Hepatocyte (in vitro differentiated cells): ENCODE results near the gene CDC34. TPM values are rescaled to one million over a fixed set of nuclear protein-coding genes. Genes with fewer than 3 reads are reported as not detected.

ENCODE experiments used
- DNase-seq: peaks from one replicate; pipeline ENCODE4 v3.0.0-alpha.2; 2016; ENCODE audit warnings: low spot score
- H2AFZ ChIP-seq: fragments of 200-600 bp; sonication (generic); 2 replicates; pipeline ENCODE4 v1.6.0; 2016; ENCODE audit warnings: antibody characterized with exemption, mild to moderate bottlenecking
- H3K27ac ChIP-seq: fragments of 200-600 bp; sonication (generic); 2 replicates; pipeline ENCODE4 v1.5.1; 2016; ENCODE audit warnings: mild to moderate bottlenecking
- H3K27me3 ChIP-seq: fragments of 200-600 bp; sonication (generic); 2 replicates; pipeline ENCODE4 v1.6.1; 2016
- H3K36me3 ChIP-seq: fragments of 200-600 bp; sonication (generic); replicated peaks from 2 replicates; pipeline ENCODE4 v1.5.1; 2016; ENCODE audit warnings: low read depth; ENCODE audit not compliant: insufficient read depth
- H3K4me1 ChIP-seq: fragments of 200-600 bp; sonication (generic); 2 replicates; pipeline ENCODE4 v1.5.1; 2016; ENCODE audit warnings: mild to moderate bottlenecking, moderate library complexity; ENCODE audit not compliant: insufficient read depth
- H3K4me2 ChIP-seq: fragments of 200-600 bp; sonication (generic); 2 replicates; pipeline ENCODE4 v1.6.0; 2016
- H3K4me3 ChIP-seq: fragments of 200-600 bp; sonication (generic); 2 replicates; pipeline ENCODE4 v1.5.1; 2016; ENCODE audit warnings: mild to moderate bottlenecking
- H3K79me2 ChIP-seq: fragments of 200-600 bp; sonication (generic); 2 replicates; pipeline ENCODE4 v1.6.0; 2017; ENCODE audit warnings: mild to moderate bottlenecking
- H3K9me2 ChIP-seq: fragments of 200-600 bp; sonication (generic); replicated peaks from 2 replicates; pipeline ENCODE4 v1.6.0; 2017; ENCODE audit warnings: mild to moderate bottlenecking; ENCODE audit not compliant: insufficient read depth
- H3K9me3 ChIP-seq: fragments of 200-600 bp; sonication (generic); 2 replicates; pipeline ENCODE4 v1.5.1; 2016; ENCODE audit warnings: low read depth, mild to moderate bottlenecking
- H4K20me1 ChIP-seq: fragments of 200-600 bp; sonication (generic); 2 replicates; pipeline ENCODE4 v1.6.0; 2016; ENCODE audit warnings: mild to moderate bottlenecking; ENCODE audit not compliant: insufficient read depth, poor library complexity, severe bottlenecking
- CTCF ChIP-seq: fragments of 200-600 bp; sonication (generic); IDR thresholded peaks from 2 replicates; pipeline ENCODE4 v1.5.1; 2016; ENCODE audit warnings: antibody characterized with exemption, mild to moderate bottlenecking; ENCODE audit not compliant: poor library complexity
- EZH2 ChIP-seq: fragments of 200-600 bp; sonication (generic); IDR thresholded peaks from 2 replicates; pipeline ENCODE4 v1.6.1; 2016; ENCODE audit warnings: antibody characterized with exemption, mild to moderate bottlenecking, borderline replicate concordance
- EZH2phosphoT487 ChIP-seq: fragments of 200-600 bp; sonication (generic); IDR thresholded peaks from one replicate; pipeline ENCODE4 v1.6.1; 2018; ENCODE audit warnings: antibody characterized with exemption, mild to moderate bottlenecking, low read depth, moderate library complexity; ENCODE audit not compliant: unreplicated experiment, severe bottlenecking
- WGBS: methylation state at CpG from one replicate; pipeline ENCODE4 v1.1.6; 2016; ENCODE audit warnings: low lambda C conversion rate; ENCODE audit errors: missing lambda C conversion rate; 5-methylcytosine and 5-hydroxymethylcytosine counted together
- polyA plus RNA-seq: library from polyadenylated mRNA; unstranded; fragments of >200 nt; fragmentation: Nextera tagmentation; extraction: Ambion mirVana; gene quantifications from 2 replicates; pipeline ENCODE4 v1.2.1, GENCODE V29; 2016
- total RNA-seq: library from RNA; depleted of rRNA; stranded (reverse); fragments of >200 nt; gene quantifications from 2 replicates; pipeline ENCODE4 v1.2.3, GENCODE V29; 2014

Gene CDC34
- total and polyA plus RNA-seq, 2 experiments from 2014 or later: 105 to 196 TPM

GRCh38 chr19:530134-531008 lies 1.2 kb upstream of the CDC34 start:
- no peaks in the 10 kb centered on the region for H3K9me3 ChIP-seq
- DNase-seq: no peak
- H3K27me3 ChIP-seq: no peaks in the 10 kb centered on the region
- peak overlapping the region; percentile 92 for H2AFZ ChIP-seq
- no peaks in the 10 kb centered on the region for H3K9me2 ChIP-seq
- H3K36me3 ChIP-seq: no peaks in the 10 kb centered on the region
- WGBS: 87% methylated on average over 31 of the region's 38 CpGs
- H3K79me2 ChIP-seq: peaks cover 37% of the 10 kb centered on the region
- peaks cover 17% of the 10 kb centered on the region for H3K4me1 ChIP-seq
- no peak for TF ChIP-seq EZH2
- no peak for TF ChIP-seq CTCF
- TF ChIP-seq EZH2phosphoT487: no peak
- peak overlapping the region; percentile 77 for H3K4me2 ChIP-seq
- peak overlapping the region; percentile 99 for H3K4me3 ChIP-seq
- H3K27ac ChIP-seq: peak overlapping the region; percentile 100
- H4K20me1 ChIP-seq: peaks cover 29% of the 10 kb centered on the region

GRCh38 chr19:531009-531752 lies 379 bp upstream of the CDC34 start:
- WGBS: 2% methylated on average over 33 of the region's 103 CpGs
- Histone ChIP-seq H3K4me1 (peaks cover 18% of the 10 kb centered on the region), H3K27me3 (no peaks in the 10 kb centered on the region)

More at GRCh38 chr19:531009-531752, 379 bp upstream of the CDC34 start:
- peak overlapping the region; percentile 92 for H2AFZ ChIP-seq
- peak overlapping the region; percentile 77 for H3K4me2 ChIP-seq
- H3K27ac ChIP-seq: peak overlapping the region; percentile 100
- H4K20me1 ChIP-seq: peaks cover 37% of the 10 kb centered on the region
- H3K36me3 ChIP-seq: no peaks in the 10 kb centered on the region
- TF ChIP-seq EZH2phosphoT487: no peak
- no peak for TF ChIP-seq EZH2
- TF ChIP-seq CTCF: no peak
- DNase-seq: peak; percentile 94
- no peaks in the 10 kb centered on the region for H3K9me2 ChIP-seq
- peaks cover 45% of the 10 kb centered on the region for H3K79me2 ChIP-seq
- H3K4me3 ChIP-seq: peak overlapping the region; percentile 99
- no peaks in the 10 kb centered on the region for H3K9me3 ChIP-seq
